Fibroblast of skin of right quadriceps (primary cell): ENCODE results near the gene NSL1.
"Not testable (repeated sequence)": the region's sequence is repeated elsewhere in the genome, so short reads cannot be mapped to it uniquely, and the experiment has no call there.

Source experiments
- DNase-seq: peaks from one replicate; pipeline ENCODE4 v3.0.0-alpha.2; 2013

The NSL1 gene

GRCh38 chr1:212791676-212792395 is at the start of gene NSL1, which contains the start of gene TATDN3:
NSL1 (minus strand) TSS chr1:212791777; CDS start chr1:212791763, 14 bp downstream.
TATDN3 (plus strand) TSS chr1:212791894; CDS start chr1:212791922, 28 bp downstream.
- peak; percentile 92 for DNase-seq

- no peak for DNase-seq
Measured at GRCh38 chr1:212838145-212838544, 46.6 kb upstream of the NSL1 start.

GRCh38 chr1:212833211-212834207 is 41.9 kb upstream of the NSL1 start:
- DNase-seq, result not testable (repeated sequence)

GRCh38 chr1:212828395-212828794 is 36.8 kb upstream of the NSL1 start:
- no peak for DNase-seq

DNA sequence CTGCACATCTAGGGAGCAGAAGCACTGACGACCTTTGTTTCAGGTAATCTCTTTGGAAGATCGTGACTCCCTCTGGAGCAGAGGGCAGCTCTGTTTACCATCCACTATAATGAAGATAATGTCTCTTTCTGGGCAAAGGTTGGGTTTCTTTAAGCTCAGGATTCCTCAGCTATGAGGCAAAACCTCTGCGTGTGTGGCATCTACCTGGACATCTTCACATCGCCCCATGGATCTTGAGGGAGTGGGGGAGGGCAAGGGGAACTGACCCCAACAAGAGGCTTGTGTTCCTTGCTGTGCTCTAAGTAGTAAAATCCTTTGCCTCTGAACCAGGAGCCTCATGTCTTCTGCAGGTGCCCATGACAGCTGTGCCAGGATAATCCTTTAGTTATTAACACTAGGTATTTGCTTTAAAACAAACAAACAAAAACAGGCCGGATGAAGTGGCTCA is 36.3 kb upstream of the NSL1 start:
- DNase-seq, result no peak

DNA sequence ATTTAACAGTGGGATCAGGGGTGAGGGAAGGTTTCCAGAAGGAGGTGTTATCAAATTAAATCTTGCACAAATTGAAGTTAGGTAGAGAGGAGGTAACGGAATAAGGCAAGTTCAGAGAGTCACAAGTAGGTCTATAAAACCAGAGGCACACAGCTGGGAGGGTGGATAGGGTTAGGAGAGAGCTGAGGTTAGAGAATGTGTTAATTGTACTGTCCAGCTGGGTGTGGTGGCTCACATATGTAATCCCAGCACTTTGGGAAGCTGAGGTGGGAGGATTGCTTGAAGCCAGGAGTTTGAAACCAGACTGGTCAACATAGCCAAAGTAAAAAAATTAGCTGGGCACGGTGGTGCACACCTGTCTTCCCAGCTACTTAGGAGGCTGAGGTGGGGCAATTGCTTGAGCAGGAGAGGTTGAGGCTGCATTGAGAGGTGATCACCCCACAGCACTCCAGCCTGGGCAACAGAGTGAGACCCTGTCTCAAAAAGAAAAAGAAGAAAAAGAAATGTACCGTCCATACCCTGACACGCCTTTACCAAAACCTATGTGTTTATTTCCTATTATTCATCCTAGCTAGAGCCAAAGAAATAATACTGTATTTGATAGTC is 35.7 kb upstream of the NSL1 start:
- DNase-seq, result no peak

DNA sequence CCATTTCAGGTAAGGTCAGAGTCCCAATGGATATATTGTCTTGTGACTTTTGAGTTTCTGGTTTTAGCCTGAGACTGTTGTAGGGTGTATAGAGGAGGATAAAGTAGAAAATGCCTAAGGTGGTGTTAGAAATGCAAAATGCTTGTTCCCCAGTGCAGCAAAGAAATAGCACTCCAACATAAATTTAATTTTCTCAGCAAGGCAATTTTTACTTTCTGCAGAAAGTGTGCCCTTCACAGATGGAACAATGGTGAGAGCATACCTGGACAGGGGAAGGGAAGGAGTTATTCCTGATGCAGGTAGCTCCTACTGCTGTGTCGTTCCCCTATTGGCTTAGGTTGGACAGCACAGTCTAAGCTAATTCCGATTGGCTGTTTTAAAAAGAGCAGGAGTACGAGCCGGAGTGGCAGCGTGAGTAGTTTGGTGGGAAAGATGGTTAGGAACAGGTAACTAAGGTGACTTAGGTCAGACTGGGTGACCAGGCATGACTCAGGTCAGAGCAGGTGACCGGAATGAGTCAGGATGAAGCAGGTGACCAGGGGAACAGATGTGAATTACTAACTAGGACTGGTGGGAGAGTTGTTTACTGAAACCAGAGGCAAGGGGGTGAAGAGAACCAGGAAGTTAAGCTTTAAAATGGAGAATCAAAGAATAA is 34.3 kb upstream of the NSL1 start:
- DNase-seq, result no peak

DNA sequence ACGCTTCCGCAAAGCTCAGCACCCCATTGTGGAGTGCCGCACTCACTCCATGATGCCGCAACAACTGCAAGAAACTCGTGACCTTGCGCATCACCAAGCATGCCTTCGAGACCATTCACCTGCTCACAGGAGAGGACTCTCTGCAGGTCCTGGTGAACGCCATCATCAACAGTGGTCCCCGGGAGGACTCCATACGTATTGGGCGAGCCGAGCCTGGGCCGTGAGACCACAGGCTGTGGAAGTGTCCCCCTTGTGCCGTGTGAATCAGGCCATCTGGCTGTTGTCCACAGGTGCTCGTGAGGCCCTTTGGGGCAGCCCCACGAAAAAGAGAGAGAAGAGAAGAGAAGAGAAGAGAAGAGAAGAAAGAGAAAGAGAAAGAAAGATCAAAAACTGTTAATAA is 32.6 kb upstream of the NSL1 start:
- DNase-seq, result no peak

GRCh38 chr1:212822956-212823355 is 31.4 kb upstream of the NSL1 start:
- no peak for DNase-seq

DNA sequence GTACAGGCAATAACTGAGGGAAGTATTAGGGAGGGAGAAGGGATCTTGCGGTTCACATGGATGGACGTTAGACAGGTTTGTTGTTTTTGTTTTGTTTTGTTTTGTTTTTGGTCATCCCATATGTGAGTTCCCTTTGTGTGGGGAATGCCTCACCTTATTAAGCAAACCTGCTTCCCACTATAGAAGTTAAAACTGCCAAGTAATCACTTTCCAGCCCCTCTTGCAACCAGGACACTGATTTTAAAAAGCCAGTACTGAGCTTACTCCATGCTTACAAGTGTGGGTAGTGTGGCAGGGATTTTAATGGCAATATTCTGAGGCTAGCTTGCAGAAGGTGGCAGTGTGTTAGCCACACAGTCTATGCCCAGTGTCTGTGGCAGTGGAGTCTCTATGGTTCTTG is 29.4 kb upstream of the NSL1 start:
- DNase-seq, result no peak

DNA sequence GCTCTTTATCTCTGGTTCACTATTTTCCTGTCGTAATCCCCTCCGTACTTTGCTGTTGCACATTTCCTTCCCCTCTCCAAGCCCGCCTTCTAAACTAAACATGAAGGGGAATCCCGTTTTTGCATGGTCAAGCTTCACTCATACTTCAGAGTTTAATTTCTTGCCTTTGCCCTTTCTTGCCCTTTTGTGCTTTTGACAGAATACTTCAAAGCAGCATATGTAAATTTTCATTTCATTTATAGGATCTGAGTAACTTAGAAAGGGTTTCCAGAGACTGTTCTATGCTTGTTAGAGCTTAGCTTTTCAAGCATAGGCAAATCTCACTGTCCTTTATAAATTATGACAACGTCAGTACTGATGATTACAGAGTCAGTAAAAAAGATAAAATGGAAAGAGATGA is 28.1 kb upstream of the NSL1 start:
- DNase-seq, result no peak

DNA sequence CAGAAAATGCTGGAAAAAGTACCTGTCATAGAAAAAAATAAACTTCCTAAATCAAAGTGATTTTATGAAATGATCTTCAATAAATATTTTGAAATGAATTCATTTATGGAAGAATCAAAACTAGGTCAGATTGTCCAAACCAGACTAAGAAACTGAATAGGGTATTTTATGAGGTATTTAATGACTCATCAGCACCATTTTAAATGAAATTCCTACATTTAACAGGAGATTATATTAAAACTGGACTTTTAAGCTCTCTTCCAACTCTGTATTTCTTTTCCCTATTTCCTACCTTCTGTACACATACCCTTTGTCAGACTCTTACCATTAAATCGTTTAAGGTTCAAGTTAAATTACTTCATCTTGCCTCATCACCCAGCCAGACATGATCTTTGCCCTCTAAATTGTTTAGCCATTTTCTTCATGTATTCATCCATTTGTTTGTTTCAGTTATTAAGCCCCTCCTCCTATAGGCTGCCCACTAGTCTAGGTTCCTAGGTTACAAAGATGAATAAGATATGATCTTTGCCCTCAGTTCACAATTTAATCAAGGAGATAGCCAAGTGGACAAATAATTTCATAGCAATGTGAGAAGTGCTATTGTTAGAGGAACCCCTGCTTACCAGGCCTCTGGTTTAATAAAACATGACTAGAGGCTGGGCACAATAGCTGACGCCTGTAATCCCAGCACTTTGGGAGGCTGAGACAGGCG is 25.1 kb upstream of the NSL1 start:
- DNase-seq, result no peak

- DNase-seq, result peak; percentile 5
Measured at GRCh38 chr1:212814537-212815334, 23.2 kb upstream of the NSL1 start.

- DNase-seq, result no peak
Measured at GRCh38 chr1:212805767-212806166, 14.2 kb upstream of the NSL1 start.

- peak; percentile 7 for DNase-seq
Measured at GRCh38 chr1:212797681-212798080, 6.1 kb upstream of the NSL1 start.

DNA sequence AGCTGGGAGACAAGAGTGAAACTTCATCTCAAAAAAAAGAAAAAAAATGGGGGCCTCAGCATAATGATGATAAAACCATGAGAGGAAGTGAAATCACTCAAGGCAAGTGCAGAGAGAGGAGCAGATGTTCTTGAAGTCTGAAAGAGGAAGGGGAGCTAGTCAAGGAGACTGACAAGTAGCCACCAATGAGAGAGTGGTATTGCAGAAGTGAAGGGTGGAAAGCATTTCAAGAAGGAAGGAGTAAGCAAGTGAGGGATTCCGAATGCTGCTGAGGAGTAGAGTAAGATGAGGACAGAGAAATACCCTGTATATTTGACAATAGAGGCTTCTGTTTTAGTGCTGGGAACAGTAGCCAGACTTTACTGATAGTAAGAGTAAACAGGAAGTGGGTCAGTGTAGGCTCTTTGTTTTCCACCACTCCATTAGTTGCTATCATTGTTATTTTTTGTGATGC is 3.0 kb upstream of the NSL1 start:
- DNase-seq, result no peak

- DNase-seq, result no peak
Measured at GRCh38 chr1:212792396-212792908, 875 bp upstream of the NSL1 start.

DNA sequence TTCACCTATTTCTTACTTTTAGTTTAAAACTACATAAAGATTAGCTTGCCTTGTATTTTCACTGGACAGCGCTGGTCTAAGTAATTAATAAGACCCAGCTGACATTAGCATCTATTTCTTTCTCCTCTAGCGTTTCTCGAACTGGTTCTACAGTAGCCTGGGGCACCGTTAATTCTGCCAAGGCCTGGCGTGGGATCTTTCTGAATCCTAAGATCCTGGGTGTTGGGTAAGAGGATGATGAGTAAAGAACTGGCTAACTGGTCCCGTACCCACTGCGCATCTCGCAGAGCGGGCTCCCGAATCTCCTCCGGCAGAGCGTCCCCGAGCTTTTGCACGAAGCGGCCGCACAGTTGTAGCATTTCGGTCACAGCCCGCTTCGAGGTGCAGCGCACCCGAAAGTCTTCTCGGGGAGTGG is 309 bp downstream of the NSL1 start:
- DNase-seq, result no peak

DNA sequence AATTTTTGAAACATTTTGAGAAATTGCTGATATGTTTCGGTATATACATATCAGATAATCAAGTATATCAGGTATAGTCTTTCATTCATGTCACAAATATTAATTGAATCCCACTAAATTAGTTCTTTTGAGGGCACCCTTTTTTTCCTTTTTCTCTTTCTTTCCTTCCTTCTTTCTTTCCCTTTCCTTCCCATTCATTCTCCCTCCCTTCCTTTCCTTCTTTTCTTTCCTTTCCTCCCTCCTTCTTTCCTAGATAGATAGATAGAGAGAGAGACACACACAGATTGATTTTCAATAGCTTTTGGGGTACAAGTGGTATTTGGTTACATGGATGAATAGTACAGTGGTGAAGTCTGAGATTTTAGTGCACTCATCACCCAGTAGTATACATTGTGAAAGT is 5.7 kb downstream of the NSL1 start:
- DNase-seq, result no peak

GRCh38 chr1:212783976-212784375 is 7.6 kb downstream of the NSL1 start:
- no peak for DNase-seq
